Astrocyte (in vitro differentiated cells and primary cell): Measurements from ENCODE around the gene CDH13. TPM values are rescaled to one million over a fixed set of nuclear protein-coding genes. Genes with fewer than 3 reads are reported as not detected.

ENCODE experiments used
- DNase-seq: peaks from one replicate; pipeline ENCODE4 v3.0.0-alpha.2; 2010; ENCODE audit warnings: low read depth
- FAIRE-seq: peaks from 2 replicates; lab custom pipeline; 2011; peaks lifted over from hg19 to GRCh38; lab: Jason Lieb, UNC
- H2AFZ ChIP-seq: 2 replicates; pipeline ENCODE4 v1.6.0; 2012; ENCODE audit warnings: low read depth, low read length, inconsistent platforms
- H3K27ac ChIP-seq: 2 replicates; pipeline ENCODE4 v1.5.1; 2011; ENCODE audit warnings: low read depth, low read length, inconsistent platforms
- H3K27me3 ChIP-seq: 2 replicates; pipeline ENCODE4 v1.6.0; 2011; ENCODE audit warnings: low read length, inconsistent platforms; ENCODE audit not compliant: insufficient read depth
- H3K36me3 ChIP-seq: 2 replicates; pipeline ENCODE4 v1.5.1; 2011; ENCODE audit warnings: low read length, inconsistent platforms; ENCODE audit not compliant: insufficient read depth
- H3K4me1 ChIP-seq: 2 replicates; pipeline ENCODE4 v1.5.1; 2011; ENCODE audit warnings: low read length, inconsistent platforms; ENCODE audit not compliant: insufficient read depth
- H3K4me2 ChIP-seq: 2 replicates; pipeline ENCODE4 v1.6.0; 2012; ENCODE audit warnings: low read length, inconsistent platforms
- H3K4me3 ChIP-seq: 2 replicates; pipeline ENCODE4 v1.5.1; 2011; ENCODE audit warnings: low read depth, mild to moderate bottlenecking, low read length, inconsistent platforms; ENCODE audit not compliant: insufficient read depth
- H3K79me2 ChIP-seq: 2 replicates; pipeline ENCODE4 v1.6.0; 2012; ENCODE audit warnings: mild to moderate bottlenecking, low read length, inconsistent platforms; ENCODE audit not compliant: insufficient read depth
- H3K9ac ChIP-seq: 2 replicates; pipeline ENCODE4 v1.6.0; 2012; ENCODE audit warnings: mild to moderate bottlenecking, low read length, inconsistent platforms
- H3K9me3 ChIP-seq: 2 replicates; pipeline ENCODE4 v1.5.1; 2012; ENCODE audit warnings: low read depth, mild to moderate bottlenecking, low read length, inconsistent platforms; ENCODE audit not compliant: insufficient read depth
- H4K20me1 ChIP-seq: 2 replicates; pipeline ENCODE4 v1.6.0; 2012; ENCODE audit warnings: low read length, inconsistent platforms; ENCODE audit not compliant: insufficient read depth
- H3K27ac Mint-ChIP-seq: one replicate; pipeline ENCODE4 v1.8.0; 2021; ENCODE audit warnings: mild to moderate bottlenecking, mixed read lengths; ENCODE audit not compliant: unreplicated experiment
- H3K27me3 Mint-ChIP-seq: one replicate; pipeline ENCODE4 v1.8.0; 2021; ENCODE audit warnings: low read depth, mixed read lengths; ENCODE audit not compliant: unreplicated experiment
- H3K36me3 Mint-ChIP-seq: one replicate; pipeline ENCODE4 v1.8.0; 2021; ENCODE audit warnings: low read depth, mixed read lengths; ENCODE audit not compliant: unreplicated experiment
- H3K4me1 Mint-ChIP-seq: one replicate; pipeline ENCODE4 v1.8.0; 2021; ENCODE audit warnings: low read depth, mixed read lengths; ENCODE audit not compliant: unreplicated experiment
- H3K4me3 Mint-ChIP-seq: one replicate; pipeline ENCODE4 v1.8.0; 2021; ENCODE audit warnings: mild to moderate bottlenecking, moderate library complexity, mixed read lengths; ENCODE audit not compliant: unreplicated experiment
- H3K9me3 Mint-ChIP-seq: one replicate; pipeline ENCODE4 v1.8.0; 2021; ENCODE audit warnings: mild to moderate bottlenecking, mixed read lengths; ENCODE audit not compliant: unreplicated experiment
- EZH2 ChIP-seq: IDR thresholded peaks from 2 replicates; pipeline ENCODE4 v1.6.1; 2012; ENCODE audit warnings: mild to moderate bottlenecking, low read length, inconsistent platforms; ENCODE audit not compliant: insufficient read depth
- total RNA-seq: library from RNA; stranded (reverse); gene quantifications from 2 replicates; pipeline ENCODE4 v1.2.1, GENCODE V29; 2021
- TF ChIP-seq, protein P1 (sequence below): IDR thresholded peaks from 2 replicates; pipeline ENCODE4 v1.5.1; 2011; ENCODE audit warnings: low read depth, mild to moderate bottlenecking, inconsistent platforms, low read length, moderate library complexity; ENCODE audit not compliant: insufficient read depth

Gene CDH13
- total RNA-seq, 1 donor from 2014 or later = 41.7 TPM

DNA sequence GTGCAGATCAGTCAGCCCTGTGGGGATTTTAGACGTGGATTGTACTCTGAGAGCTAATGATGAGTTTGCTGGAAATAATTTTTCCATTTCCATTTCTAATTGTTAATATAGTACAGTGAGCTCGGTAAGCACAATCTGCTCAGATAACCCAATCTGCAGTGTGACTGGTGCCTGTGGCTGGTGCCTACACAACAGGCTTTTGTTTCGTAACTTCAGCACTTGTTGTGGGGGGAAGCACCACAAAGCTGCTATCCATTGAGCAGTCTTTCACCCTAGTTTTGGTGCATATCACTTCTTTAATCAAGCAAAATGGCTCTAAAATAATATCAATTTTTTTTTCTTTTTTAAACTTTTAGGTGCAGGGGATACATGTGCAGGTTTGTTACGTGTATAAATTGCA lies 646.1 kb downstream of the CDH13 start:
- Histone ChIP-seq H3K4me1 (no peaks in the 10 kb centered on the region), H3K79me2 (no peaks in the 10 kb centered on the region), H3K27ac (no peak overlapping the region), H3K36me3 (no peaks in the 10 kb centered on the region), H3K27me3 (no peaks in the 10 kb centered on the region), H4K20me1 (no peaks in the 10 kb centered on the region), H2AFZ (no peak overlapping the region), H3K4me3 (no peak overlapping the region), H3K9me3 (no peaks in the 10 kb centered on the region), H3K9ac (no peak overlapping the region), H3K4me2 (no peak overlapping the region)
- Mint-ChIP-seq H3K36me3 (no peaks in the 10 kb centered on the region), H3K4me3 (no peak overlapping the region), H3K27ac (no peak overlapping the region), H3K27me3 (peaks cover 2% of the 10 kb centered on the region), H3K9me3 (no peaks in the 10 kb centered on the region), H3K4me1 (no peaks in the 10 kb centered on the region)
- TF ChIP-seq, protein P1, sequence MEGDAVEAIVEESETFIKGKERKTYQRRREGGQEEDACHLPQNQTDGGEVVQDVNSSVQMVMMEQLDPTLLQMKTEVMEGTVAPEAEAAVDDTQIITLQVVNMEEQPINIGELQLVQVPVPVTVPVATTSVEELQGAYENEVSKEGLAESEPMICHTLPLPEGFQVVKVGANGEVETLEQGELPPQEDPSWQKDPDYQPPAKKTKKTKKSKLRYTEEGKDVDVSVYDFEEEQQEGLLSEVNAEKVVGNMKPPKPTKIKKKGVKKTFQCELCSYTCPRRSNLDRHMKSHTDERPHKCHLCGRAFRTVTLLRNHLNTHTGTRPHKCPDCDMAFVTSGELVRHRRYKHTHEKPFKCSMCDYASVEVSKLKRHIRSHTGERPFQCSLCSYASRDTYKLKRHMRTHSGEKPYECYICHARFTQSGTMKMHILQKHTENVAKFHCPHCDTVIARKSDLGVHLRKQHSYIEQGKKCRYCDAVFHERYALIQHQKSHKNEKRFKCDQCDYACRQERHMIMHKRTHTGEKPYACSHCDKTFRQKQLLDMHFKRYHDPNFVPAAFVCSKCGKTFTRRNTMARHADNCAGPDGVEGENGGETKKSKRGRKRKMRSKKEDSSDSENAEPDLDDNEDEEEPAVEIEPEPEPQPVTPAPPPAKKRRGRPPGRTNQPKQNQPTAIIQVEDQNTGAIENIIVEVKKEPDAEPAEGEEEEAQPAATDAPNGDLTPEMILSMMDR = no peak
- TF ChIP-seq EZH2 = no peak
- DNase-seq (no peak), FAIRE-seq (no peak)

DNA sequence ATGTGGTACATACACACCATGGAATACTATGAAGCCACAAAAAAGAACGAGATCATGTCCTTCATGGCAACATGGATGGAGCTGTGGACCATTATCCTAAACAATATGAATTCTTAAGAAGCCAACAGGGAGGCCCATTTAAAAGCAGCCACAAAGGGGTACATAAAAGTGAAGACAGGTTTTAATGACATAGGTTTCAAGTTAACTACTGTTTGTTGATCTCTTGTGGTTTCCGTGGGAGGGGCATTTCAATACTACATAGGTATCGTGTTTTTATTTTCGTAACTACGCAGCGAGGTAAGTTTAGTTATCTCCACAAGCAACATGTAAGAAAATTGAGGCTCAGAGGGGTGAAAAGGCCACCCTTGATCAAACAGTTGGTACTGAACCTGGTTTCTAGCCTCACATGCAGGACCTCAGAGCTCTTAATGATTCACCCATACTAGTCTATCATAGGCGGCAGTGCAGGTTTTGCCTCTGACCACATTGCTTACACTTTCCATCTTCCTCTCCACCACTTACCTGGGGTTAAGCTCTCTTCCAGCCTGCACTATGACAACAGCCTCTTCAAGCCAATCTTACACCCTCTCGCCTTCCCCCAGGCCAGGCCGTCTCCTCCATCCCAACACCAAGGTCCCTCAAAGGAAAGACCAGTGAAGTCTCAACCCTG lies 646.9 kb downstream of the CDH13 start:
- Histone ChIP-seq H3K4me3 (no peak overlapping the region), H4K20me1 (no peaks in the 10 kb centered on the region), H3K4me1 (no peaks in the 10 kb centered on the region), H3K79me2 (no peaks in the 10 kb centered on the region), H3K4me2 (no peak overlapping the region), H3K36me3 (no peaks in the 10 kb centered on the region), H3K27me3 (no peaks in the 10 kb centered on the region), H3K27ac (no peak overlapping the region), H3K9ac (no peak overlapping the region), H2AFZ (no peak overlapping the region), H3K9me3 (no peaks in the 10 kb centered on the region)
- Mint-ChIP-seq H3K27me3 (peaks cover 2% of the 10 kb centered on the region), H3K4me3 (no peak overlapping the region), H3K9me3 (no peaks in the 10 kb centered on the region), H3K27ac (no peak overlapping the region), H3K36me3 (no peaks in the 10 kb centered on the region), H3K4me1 (no peaks in the 10 kb centered on the region)
- DNase-seq (no peak), FAIRE-seq (no peak)
- no peak for TF ChIP-seq EZH2
- TF ChIP-seq, protein P1 = no peak

DNA sequence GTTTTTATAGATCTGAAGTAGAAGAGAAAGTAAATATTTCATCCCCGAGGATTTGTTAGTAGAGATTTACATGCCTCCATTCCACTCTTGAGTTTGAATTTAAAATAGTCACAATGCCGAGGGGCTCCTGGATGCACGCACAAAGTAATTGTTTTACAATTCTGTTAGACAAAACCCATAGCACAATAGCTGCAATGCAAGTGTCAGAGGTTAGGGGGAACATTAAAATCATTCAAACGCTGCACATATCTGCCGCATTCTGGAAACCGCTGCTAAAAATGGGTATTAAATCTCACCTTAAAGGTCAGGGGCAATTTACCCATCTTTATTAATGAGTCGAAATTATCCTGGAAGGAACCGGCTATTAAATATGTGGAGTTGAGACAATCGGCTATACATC lies 652.5 kb downstream of the CDH13 start:
- no peak for FAIRE-seq
- DNase-seq = no peak

More for the DNA sequence above, 652.5 kb downstream of the CDH13 start:
- H3K27ac ChIP-seq = no peak overlapping the region
- H3K9me3 Mint-ChIP-seq = no peaks in the 10 kb centered on the region
- H3K4me2 ChIP-seq = no peak overlapping the region
- H4K20me1 ChIP-seq = no peaks in the 10 kb centered on the region
- no peaks in the 10 kb centered on the region for H3K27me3 ChIP-seq
- H3K27ac Mint-ChIP-seq = no peak overlapping the region
- no peaks in the 10 kb centered on the region for H3K4me1 ChIP-seq
- no peaks in the 10 kb centered on the region for H3K36me3 Mint-ChIP-seq
- TF ChIP-seq, protein P1 = no peak
- TF ChIP-seq EZH2 = no peak
- no peaks in the 10 kb centered on the region for H3K79me2 ChIP-seq
- no peak overlapping the region for H2AFZ ChIP-seq
- H3K9me3 ChIP-seq = no peaks in the 10 kb centered on the region
- peaks cover 2% of the 10 kb centered on the region for H3K27me3 Mint-ChIP-seq
- H3K9ac ChIP-seq = no peak overlapping the region
- H3K4me3 Mint-ChIP-seq = no peak overlapping the region
- H3K36me3 ChIP-seq = no peaks in the 10 kb centered on the region
- no peak overlapping the region for H3K4me3 ChIP-seq
- no peaks in the 10 kb centered on the region for H3K4me1 Mint-ChIP-seq
